NOMO-1 treated with DMSO at 0.1 percent for 48 hours (cell line): ENCODE data around the gene AP2A1.
A peak's percentile ranks its signal among the peaks of the same experiment; 100 is the strongest.

ENCODE experiments used
- DNase-seq: peaks from one replicate; lab custom pipeline; 2025; ENCODE audit not compliant: unreplicated experiment; lab: John Stamatoyannopoulos, UW

AP2A1 gene

GRCh38 chr19:49766007-49766929 is 533 bp upstream of the AP2A1 start:
- peak; percentile 100 for DNase-seq

- no peak for DNase-seq
These were observed 580 bp downstream of the AP2A1 start for GRCh38 chr19:49767381-49767780.

GRCh38 chr19:49767967-49768581 is 1.3 kb downstream of the AP2A1 start:
- no peak for DNase-seq

GRCh38 chr19:49770529-49770928 is 3.7 kb downstream of the AP2A1 start:
- DNase-seq: no peak

GRCh38 chr19:49771674-49772139 is 4.9 kb downstream of the AP2A1 start:
- DNase-seq: no peak

GRCh38 chr19:49772850-49773432 is 6.1 kb downstream of the AP2A1 start:
- DNase-seq: no peak

GRCh38 chr19:49773663-49774350 is 7.0 kb downstream of the AP2A1 start:
- no peak for DNase-seq

- DNase-seq: no peak
These were observed 8.2 kb downstream of the AP2A1 start for GRCh38 chr19:49774969-49775368.

GRCh38 chr19:49775742-49776370 is 9.1 kb downstream of the AP2A1 start:
- no peak for DNase-seq

- DNase-seq: no peak
These were observed 9.6 kb downstream of the AP2A1 start for GRCh38 chr19:49776371-49776764.

GRCh38 chr19:49779731-49780555 is 13.1 kb downstream of the AP2A1 start:
- peak; percentile 88 for DNase-seq

GRCh38 chr19:49780861-49781260 is 14.1 kb downstream of the AP2A1 start:
- DNase-seq: no peak

GRCh38 chr19:49781394-49781793 is 14.6 kb downstream of the AP2A1 start:
- DNase-seq: no peak

GRCh38 chr19:49782515-49782914 is 15.7 kb downstream of the AP2A1 start:
- DNase-seq: no peak

GRCh38 chr19:49786376-49786820 is 19.6 kb downstream of the AP2A1 start:
- no peak for DNase-seq

- no peak for DNase-seq
These were observed 20.9 kb downstream of the AP2A1 start for GRCh38 chr19:49787746-49788145.

GRCh38 chr19:49788857-49789256 is 22.1 kb downstream of the AP2A1 start:
- DNase-seq: no peak

- no peak for DNase-seq
These were observed 24.1 kb downstream of the AP2A1 start for GRCh38 chr19:49790866-49791265.

GRCh38 chr19:49791776-49792445 is 25.1 kb downstream of the AP2A1 start:
- no peak for DNase-seq
